HEK293T (cell line): ENCODE measurements around the gene CERS1.

Experiments
- CTCF ChIA-PET: fragments of 350-600 bp; formaldehyde crosslinking; extraction: SDS; loops from one replicate; lab custom pipeline; 2021; ENCODE audit warnings: antibody characterized with exemption, inconsistent platforms; lab: Yijun Ruan, JAX
- POLR2A ChIA-PET: fragments of 350-600 bp; formaldehyde crosslinking; extraction: SDS; loops from one replicate; lab custom pipeline; 2020; ENCODE audit warnings: antibody characterized with exemption, inconsistent platforms; lab: Yijun Ruan, JAX
- DNase-seq: peaks from one replicate; pipeline ENCODE4 v3.0.0; 2012; ENCODE audit warnings: mixed read lengths; ENCODE audit errors: extremely low spot score
- ARNT ChIP-seq: fragments of 450-650 bp; IDR thresholded peaks from 2 replicates; pipeline ENCODE4 v1.6.1; 2017; ENCODE audit warnings: mild to moderate bottlenecking
- BHLHE40 ChIP-seq: fragments of 450-650 bp; IDR thresholded peaks from 2 replicates; pipeline ENCODE4 v1.6.1; 2016; ENCODE audit warnings: mild to moderate bottlenecking, moderate library complexity, borderline replicate concordance
- CTBP1 ChIP-seq: fragments of 450-650 bp; IDR thresholded peaks from 2 replicates; pipeline ENCODE4 v1.6.1; 2016; ENCODE audit warnings: borderline replicate concordance
- ELF4 ChIP-seq: fragments of 450-650 bp; IDR thresholded peaks from 2 replicates; pipeline ENCODE4 v1.6.1; 2017; ENCODE audit warnings: antibody characterized with exemption
- FOXA1 ChIP-seq: fragments of 450-650 bp; IDR thresholded peaks from 2 replicates; pipeline ENCODE4 v1.6.1; 2016; ENCODE audit warnings: mild to moderate bottlenecking
- FOXK2 ChIP-seq: fragments of 450-650 bp; IDR thresholded peaks from 2 replicates; pipeline ENCODE4 v1.6.1; 2016; ENCODE audit warnings: mild to moderate bottlenecking
- FOXM1 ChIP-seq: fragments of 450-650 bp; IDR thresholded peaks from 2 replicates; pipeline ENCODE4 v1.6.1; 2017; ENCODE audit warnings: mild to moderate bottlenecking, borderline replicate concordance
- HDGF ChIP-seq: fragments of 450-650 bp; IDR thresholded peaks from 2 replicates; pipeline ENCODE4 v1.6.1; 2017; ENCODE audit warnings: antibody characterized with exemption, borderline replicate concordance
- L3MBTL2 ChIP-seq: fragments of 450-650 bp; conservative IDR thresholded peaks from 2 replicates; pipeline ENCODE4 v1.6.1; 2016; ENCODE audit warnings: mild to moderate bottlenecking
- LEF1 ChIP-seq: fragments of 450-650 bp; IDR thresholded peaks from 2 replicates; pipeline ENCODE4 v1.6.1; 2017; ENCODE audit warnings: mild to moderate bottlenecking, borderline replicate concordance
- NFRKB ChIP-seq: fragments of 450-650 bp; IDR thresholded peaks from 2 replicates; pipeline ENCODE4 v1.6.1; 2016; ENCODE audit warnings: mild to moderate bottlenecking, moderate library complexity
- PKNOX1 ChIP-seq: fragments of 450-650 bp; IDR thresholded peaks from 2 replicates; pipeline ENCODE4 v1.6.1; 2016
- SP1 ChIP-seq: fragments of 450-650 bp; IDR thresholded peaks from 2 replicates; pipeline ENCODE4 v1.6.1; 2017
- SUZ12 ChIP-seq: fragments of 450-650 bp; IDR thresholded peaks from 2 replicates; pipeline ENCODE4 v1.6.1; 2016; ENCODE audit warnings: mild to moderate bottlenecking
- TARDBP ChIP-seq: fragments of 450-650 bp; IDR thresholded peaks from 2 replicates; pipeline ENCODE4 v1.6.1; 2016
- ZNF384 ChIP-seq: fragments of 450-650 bp; IDR thresholded peaks from 2 replicates; pipeline ENCODE4 v1.6.1; 2016

Gene CERS1

GRCh38 chr19:18894254-18895037 is 1.5 kb downstream of the CERS1 start:
- CTCF ChIA-PET, result interaction anchor here (0.6 to 2.5 kb wide), 8 partner anchors 14 to 195 kb away, joined by 3 to 10 read pairs (median 4); no protein-coding TSS in a partner anchor
- POLR2A ChIA-PET, result interaction anchor here (1.0 to 1.3 kb wide), 3 partner anchors 14 to 92 kb away, joined by 3 to 4 read pairs (median 3); no protein-coding TSS in a partner anchor
- DNase-seq, result no peak
- TF ChIP-seq SUZ12 (no peak), BHLHE40 (no peak), NFRKB (no peak), SP1 (no peak), L3MBTL2 (no peak), HDGF (no peak), ZNF384 (no peak), LEF1 (no peak), FOXM1 (no peak), CTBP1 (no peak), ARNT (no peak)

GRCh38 chr19:18893587-18894253 is 2.2 kb downstream of the CERS1 start:
- TF ChIP-seq ZNF384 (no peak), FOXK2 (no peak), BHLHE40 (no peak), CTBP1 (no peak), FOXM1 (no peak), TARDBP (no peak), ARNT (no peak), L3MBTL2 (no peak), HDGF (no peak), PKNOX1 (no peak), LEF1 (no peak), SUZ12 (no peak), ELF4 (no peak), FOXA1 (no peak)
- ChIA-PET POLR2A (no interaction called here), CTCF (interaction anchor here (0.6 to 2.5 kb wide), 3 partner anchors 14 to 109 kb away, joined by 5 to 10 read pairs (median 6); no protein-coding TSS in a partner anchor)
- no peak for DNase-seq

GRCh38 chr19:18889949-18890745 is 5.8 kb downstream of the CERS1 start:
- ChIA-PET POLR2A (no interaction called here), CTCF (no interaction called here)
- DNase-seq, result no peak
- TF ChIP-seq FOXK2 (no peak), SUZ12 (no peak), ELF4 (no peak), BHLHE40 (no peak), ARNT (no peak), ZNF384 (no peak), FOXM1 (no peak), SP1 (no peak), FOXA1 (no peak), CTBP1 (no peak), LEF1 (no peak), NFRKB (no peak), PKNOX1 (no peak), L3MBTL2 (no peak), HDGF (no peak), TARDBP (no peak)

DNA sequence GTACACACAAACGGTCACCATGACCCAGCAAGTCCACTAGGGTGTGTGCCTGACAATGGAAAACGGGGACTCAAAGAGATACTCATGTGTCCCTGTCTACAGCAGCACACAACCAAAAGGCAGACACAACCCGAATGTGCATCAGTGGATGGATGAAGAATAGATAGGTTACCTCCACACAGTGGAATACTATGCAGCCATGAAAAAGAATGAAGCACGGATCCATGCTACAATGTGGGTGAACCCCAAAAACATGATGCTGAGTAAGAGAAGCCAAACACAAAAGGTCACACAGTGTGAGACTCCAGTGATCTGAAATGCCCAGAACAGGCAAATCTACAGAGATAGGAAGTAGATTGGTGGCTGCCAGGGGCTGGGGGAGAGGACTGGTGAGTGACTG is 9.0 kb downstream of the CERS1 start:
- DNase-seq, result no peak
- ChIA-PET POLR2A (no interaction called here), CTCF (no interaction called here)
- TF ChIP-seq HDGF, result no peak
- no peak for TF ChIP-seq FOXA1
- no peak for TF ChIP-seq SP1
- no peak for TF ChIP-seq ZNF384
- no peak for TF ChIP-seq TARDBP
- no peak for TF ChIP-seq L3MBTL2
- TF ChIP-seq BHLHE40, result no peak
- no peak for TF ChIP-seq ARNT
- no peak for TF ChIP-seq FOXM1
- TF ChIP-seq NFRKB, result no peak
- TF ChIP-seq CTBP1, result no peak
- no peak for TF ChIP-seq SUZ12
- TF ChIP-seq ELF4, result no peak
- TF ChIP-seq FOXK2, result no peak
- TF ChIP-seq PKNOX1, result no peak
- no peak for TF ChIP-seq LEF1
